KG1 (cell line): ENCODE data around the gene TAF4B.

Experiments
- DNase-seq: peaks from one replicate; lab custom pipeline; 2025; lab: John Stamatoyannopoulos, UW

Gene TAF4B

DNA sequence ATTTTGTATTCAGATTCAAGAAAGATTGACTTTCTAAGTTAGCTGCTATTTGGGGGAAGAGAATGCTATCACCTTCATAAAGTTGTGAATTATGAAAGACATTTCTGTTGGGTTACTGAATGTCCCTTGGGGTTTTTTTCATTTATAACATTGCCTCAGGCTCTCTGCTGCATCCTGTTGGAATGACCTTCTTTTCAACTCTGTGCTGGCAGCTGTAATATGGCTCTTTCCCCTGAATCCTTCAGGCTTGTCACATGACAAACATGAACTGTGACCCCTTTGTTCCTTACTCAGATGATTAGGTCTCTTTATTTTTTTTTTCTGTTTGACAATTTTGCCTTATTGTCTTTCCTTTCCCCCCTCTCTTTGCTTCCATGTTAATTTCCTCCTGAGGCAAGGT lies 159.8 kb downstream of the TAF4B start:
- no peak for DNase-seq

DNA sequence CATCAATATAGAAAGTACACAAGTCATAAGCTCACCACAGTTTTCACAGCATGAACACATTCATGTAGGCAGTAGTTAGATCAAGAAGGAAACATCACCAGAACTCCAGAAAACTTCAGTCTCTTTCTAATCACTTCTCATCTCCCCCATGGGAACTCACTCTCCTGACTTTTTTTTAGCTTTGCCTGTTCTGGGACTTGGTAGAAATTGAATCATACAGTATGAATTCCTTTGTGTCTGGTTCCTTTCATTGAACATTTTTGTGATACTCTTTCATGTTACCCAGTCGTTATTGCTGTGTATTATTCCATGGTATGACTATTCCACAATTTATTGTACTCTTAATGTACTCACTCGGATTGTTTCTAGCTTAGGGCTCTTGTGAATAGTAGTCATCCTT lies 160.2 kb downstream of the TAF4B start:
- no peak for DNase-seq

DNA sequence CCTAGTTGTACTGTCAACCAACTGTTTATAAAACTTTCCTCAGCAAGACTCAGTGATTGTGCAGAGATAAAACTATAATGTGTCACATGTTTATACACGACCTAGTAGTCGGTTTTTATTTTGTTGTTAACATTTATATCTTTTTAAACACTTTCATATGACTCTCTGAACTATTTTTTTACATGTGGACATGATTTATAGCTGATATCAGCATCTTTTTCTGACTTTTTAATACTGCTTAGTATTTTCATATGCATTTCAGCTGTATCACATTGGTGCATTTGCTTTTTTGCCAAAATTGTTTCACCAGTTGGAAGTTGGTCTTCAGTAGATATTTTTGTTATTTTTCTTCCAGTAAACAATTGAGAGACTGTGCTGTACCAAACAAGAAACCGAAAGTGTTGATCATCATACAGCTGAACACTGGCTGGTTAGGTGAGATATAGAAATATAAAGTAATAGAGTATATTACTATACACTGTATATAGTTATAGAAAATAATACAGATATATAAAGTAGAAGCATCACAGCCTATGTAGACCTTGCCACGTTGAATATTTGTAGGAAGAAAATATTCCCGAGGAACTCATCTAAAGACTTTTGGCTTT lies 167.9 kb downstream of the TAF4B start:
- DNase-seq, result no peak

GRCh38 chr18:26397019-26397418 lies 170.8 kb downstream of the TAF4B start:
- no peak for DNase-seq

- DNase-seq, result no peak
These were observed 177.2 kb downstream of the TAF4B start for GRCh38 chr18:26403491-26403890.

DNA sequence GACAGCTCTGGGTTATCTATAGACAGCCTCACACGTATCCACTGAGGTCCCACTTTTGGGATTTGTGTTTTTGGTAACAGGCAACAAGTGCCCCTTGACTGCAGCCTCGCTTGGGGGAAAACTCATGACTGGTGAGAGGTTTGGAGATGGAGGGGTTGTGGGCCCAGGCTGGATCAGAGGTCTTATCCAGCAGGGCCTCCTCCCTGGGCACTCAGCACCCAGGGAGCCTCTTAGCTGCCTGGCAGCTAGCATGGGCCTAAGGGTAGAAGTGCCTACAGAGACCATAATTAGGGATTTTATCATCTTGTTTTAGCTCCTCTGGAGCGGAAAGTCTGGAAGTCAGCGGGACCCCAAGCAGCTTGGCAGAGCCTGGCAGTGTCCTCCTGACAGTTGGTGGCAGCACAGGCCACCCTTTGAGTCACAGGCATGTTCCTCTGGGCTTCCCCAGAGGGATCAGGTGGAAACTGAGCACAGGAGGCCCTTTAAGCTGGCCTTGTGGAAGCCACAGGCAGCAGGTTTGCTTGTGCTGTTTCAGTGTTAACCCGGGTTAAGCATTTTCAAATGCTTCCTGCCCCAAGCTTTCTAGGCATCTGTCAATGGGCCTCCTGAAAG lies 179.1 kb downstream of the TAF4B start:
- no peak for DNase-seq

DNA sequence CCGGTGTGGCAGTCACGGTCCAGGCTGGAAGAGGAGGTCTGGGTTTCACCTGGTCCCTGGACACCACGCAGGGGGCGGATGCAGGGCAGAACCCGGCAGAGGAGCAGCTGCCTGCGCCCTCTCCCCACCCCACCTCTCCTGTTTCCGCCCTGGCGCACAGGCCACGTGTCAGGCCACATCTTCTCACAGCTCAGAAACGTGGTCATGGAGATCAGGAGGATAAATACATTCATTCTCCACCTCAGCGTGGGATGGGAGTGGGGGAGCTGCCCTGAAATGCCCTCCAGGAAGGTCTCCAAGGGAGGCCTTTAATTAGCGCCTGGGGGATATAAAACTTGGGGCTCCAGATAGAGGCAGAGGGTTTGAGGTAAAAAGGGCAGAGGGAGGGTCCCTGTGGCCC lies 180.1 kb downstream of the TAF4B start:
- DNase-seq, result no peak

DNA sequence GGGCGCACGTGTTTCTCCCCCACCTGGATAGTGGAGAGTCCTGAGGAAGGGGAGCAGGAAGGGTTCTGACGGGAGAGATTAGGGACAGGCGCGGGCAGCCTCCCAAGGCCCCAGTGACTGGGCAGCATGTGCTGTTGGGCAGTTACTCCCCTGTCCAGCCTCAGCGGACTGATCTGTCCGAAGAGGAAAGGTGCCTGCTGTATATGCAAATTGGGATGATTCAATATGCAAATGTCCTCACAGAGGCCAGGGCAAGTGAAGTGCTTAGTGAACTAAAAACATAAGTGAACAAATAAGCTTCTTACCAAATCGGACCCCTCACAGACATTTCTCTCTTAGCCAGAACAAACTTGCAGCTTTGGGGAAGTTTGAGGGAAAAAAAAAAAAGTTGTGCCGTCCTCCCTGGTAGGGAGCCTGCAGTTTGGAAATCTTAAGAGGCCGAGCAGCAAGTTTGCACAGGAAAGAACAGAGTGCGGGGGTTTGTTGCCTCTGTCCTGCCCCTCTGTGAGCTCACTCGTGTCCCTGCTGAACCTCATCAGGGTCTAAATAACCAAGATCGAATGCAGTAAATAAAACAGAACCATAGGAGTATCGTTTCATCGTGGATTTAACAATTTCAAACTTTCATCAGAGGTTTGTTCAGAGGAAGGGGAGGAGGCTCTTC lies 180.7 kb downstream of the TAF4B start:
- no peak for DNase-seq

DNA sequence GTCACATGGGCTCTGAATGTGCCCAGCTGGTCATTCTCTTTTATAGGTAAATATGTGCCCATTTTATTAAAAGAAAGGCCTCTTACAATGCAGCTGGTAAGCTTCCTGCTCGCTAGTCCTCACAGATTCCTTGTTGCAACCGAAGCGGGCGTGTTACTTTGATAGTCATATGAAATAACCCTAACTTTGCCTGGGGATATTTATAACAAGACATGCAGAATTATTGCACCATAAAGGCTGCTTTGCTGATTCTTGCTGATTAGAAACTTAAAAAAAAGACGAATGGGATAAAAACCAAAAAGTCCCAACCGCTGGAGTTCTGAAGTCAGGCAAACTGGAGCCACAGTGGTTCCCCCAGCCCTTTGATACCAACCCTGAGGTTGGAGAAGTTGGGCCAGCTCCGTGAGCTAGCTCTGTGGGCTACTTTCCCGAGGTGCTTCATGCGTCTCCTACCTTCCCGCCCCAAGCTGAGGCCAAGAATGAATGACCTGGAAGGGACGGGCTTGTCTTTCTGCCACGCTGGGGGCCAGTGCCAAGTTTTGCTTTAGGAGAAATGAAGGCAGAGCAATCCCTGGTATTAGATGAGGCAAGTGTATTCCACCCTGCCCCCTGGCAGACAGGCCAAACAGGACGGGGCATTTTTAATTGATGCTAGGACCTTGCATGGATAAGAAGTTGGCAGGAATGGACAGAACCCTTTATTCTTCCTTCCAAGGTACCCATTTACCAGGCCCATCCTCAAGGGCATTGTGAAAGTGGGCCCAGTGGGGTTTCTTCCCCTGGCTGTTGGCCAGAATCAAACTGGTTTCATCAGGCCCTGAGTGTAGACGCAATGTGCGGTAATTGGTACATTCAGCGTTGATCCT lies 181.7 kb downstream of the TAF4B start:
- no peak for DNase-seq

DNA sequence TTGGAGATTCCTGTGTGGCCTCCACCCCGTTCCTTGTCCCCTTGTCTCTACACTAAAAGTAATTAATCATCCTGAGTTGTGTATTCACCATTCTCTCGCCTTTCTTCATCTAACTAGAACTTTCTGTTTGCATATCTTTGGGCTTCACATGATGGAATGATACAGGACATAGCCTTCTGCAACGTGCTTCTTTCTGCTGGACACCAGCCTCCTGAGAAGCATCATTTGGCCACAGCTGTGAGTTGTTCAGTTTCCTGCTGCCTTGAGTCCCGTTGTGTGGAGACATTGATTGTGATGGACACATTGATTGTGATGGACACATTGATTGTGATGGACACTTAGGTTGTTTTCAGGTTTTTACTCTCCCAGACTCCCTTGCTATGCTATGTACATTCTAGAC lies 182.8 kb downstream of the TAF4B start:
- no peak for DNase-seq

DNA sequence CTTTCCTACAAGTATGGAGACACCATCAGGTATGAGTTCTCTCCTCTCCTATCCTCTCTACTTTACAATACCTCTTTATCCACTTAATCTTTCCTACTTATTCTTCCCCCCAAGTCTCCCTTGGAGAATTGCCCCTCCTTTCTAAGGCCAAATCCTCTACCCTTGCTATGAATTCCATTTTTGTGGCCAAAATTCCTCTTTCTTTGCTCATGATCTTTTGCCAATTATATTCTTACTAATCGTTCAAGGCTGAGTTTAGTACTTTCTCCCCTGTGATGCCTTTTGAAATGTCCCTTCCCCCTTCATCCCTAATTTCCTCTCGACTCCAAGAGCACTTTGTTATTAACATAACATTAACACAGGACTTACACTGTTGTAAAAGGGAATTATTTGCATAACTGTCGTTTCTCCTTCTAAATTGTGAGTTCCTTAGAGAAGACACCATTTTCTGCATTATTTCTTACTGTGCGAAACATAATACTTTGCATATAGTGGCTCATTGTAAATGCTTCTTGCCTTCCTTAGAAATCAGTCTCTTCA lies 188.7 kb downstream of the TAF4B start:
- DNase-seq, result no peak

- no peak for DNase-seq
These were observed 189.4 kb downstream of the TAF4B start for GRCh38 chr18:26415631-26416030.

DNA sequence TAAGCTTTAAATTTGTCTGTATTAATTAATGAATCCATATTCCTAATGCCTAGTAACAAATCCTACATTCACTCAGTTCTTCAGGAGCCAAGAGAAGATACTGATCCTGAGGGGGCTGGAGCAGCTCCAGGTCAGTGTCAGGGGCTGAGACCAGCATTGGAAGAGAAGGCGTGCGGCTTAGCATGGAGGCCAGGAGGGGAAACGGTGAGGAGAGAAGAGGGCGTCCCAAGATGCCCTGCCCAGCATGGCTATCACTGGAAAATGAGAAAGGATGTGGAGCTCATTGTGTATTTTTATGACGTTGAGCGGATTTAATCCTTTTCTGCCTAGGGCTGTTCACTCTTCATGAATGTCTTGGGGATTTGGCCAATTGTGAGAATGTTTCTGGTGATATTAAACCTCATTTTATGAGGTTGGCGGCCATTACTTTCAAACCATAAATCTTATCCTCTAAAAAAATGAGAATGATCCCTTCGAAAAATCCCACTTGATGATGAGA lies 190.5 kb downstream of the TAF4B start:
- no peak for DNase-seq

GRCh38 chr18:26417190-26417589 lies 190.9 kb downstream of the TAF4B start:
- no peak for DNase-seq

- no peak for DNase-seq
These were observed 192.0 kb downstream of the TAF4B start for GRCh38 chr18:26418225-26418624.

- DNase-seq, result no peak
These were observed 193.5 kb downstream of the TAF4B start for GRCh38 chr18:26419746-26420145.

GRCh38 chr18:26421503-26421902 lies 195.3 kb downstream of the TAF4B start:
- DNase-seq, result no peak

DNA sequence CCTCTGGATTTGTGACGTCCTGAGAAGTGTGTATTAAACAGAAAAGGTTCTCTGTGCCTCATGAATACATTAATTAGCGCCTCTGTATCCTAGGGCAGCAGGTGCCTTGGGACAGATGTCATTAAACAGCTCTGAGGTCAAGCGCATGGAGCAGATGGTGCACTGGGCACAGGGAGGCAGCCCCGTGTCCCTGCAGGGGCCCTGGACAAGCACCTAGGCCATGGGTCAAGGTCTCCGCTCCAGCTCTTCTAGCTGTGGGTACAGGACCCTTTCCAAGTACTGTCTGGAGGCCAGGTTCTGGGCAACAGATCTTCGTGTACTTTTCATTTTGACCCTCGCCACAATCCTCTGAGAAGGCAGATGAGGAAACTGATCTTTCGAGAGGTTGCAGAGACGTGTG lies 195.7 kb downstream of the TAF4B start:
- DNase-seq, result no peak

GRCh38 chr18:26422472-26423162 lies 196.4 kb downstream of the TAF4B start:
- no peak for DNase-seq

DNA sequence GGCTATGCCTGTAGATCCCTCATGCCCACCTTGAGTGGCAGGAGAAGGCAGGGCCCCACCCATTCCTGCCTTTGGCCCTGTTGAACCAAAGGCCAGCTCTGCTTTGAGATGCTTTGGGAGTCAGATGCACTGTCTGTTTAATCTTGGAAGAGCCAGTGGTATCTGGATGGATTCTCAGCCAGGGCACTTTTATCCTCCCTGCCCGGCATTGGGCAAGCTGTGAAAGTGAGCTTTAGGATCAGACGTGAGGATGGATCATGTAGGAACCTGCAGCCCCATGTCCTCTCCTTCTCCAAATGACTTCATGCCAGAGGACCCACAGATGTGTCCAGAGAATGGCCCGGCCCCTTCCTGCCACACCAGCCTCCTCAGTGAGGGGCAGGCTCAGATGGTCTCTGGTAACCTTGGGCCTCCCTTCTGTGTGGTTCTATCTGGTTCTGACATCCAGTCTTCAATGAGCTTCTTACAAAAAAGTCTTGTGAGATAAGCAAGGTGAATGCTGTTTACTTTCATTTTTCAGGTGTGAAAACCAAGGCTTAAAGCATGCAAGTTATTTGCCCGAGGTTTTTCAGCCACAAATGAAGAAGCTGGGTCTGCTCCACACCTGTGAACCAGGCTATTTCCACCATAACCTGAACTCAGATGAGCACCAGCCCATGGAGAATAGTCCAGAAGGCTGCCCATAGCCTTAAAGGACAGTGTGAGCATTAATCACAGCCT lies 198.3 kb downstream of the TAF4B start:
- no peak for DNase-seq

DNA sequence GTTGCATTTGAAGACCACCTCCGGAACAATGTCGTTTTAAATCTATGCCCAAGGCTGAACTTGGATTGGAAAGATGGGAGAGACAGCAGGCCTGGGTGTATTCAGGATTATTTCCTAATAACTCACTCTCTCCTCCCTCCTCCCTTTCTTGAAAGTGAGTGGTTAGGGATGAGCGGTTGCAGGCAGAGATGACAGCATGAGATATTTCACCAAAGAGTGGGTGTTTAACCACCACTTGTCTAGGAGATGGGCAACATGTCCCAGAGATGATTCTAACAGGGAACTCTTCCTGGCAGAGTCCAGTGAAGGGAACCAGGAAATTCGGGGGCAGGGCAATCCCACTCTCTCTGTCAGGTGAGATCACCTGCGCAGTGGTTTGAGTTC lies 198.9 kb downstream of the TAF4B start:
- DNase-seq, result no peak
